Mucosa of rectum (tissue), 2 donors: ENCODE results near the gene DXO.
A peak's percentile ranks its signal among the peaks of the same experiment; 100 is the strongest.
"Not testable (repeated sequence)": the region's sequence is repeated elsewhere in the genome, so short reads cannot be mapped to it uniquely, and the experiment has no call there.

Experiments used
- H3K27ac ChIP-seq, 2 donors: one replicate each; pipeline ENCODE4 v1.7.0; 2013; ENCODE audit warnings: inconsistent platforms in 2 of 2, low read depth in 2 of 2, low read length in 2 of 2
- H3K27me3 ChIP-seq, 2 donors: one replicate each; pipeline ENCODE4 v1.7.0; 2013; ENCODE audit warnings: low read length in 2 of 2; ENCODE audit not compliant: control insufficient read depth in 2 of 2, insufficient read depth in 2 of 2
- H3K36me3 ChIP-seq, 2 donors: one replicate each; pipeline ENCODE4 v1.7.0; 2013; ENCODE audit warnings: low read length in 2 of 2; ENCODE audit not compliant: control insufficient read depth in 2 of 2, insufficient read depth in 2 of 2
- H3K4me1 ChIP-seq, 2 donors: one replicate each; pipeline ENCODE4 v1.7.0; 2013; ENCODE audit warnings: low read length in 2 of 2, mild to moderate bottlenecking in 1 of 2; ENCODE audit not compliant: control insufficient read depth in 2 of 2, insufficient read depth in 2 of 2
- H3K4me3 ChIP-seq, 2 donors: one replicate each; pipeline ENCODE4 v1.7.0; 2013; ENCODE audit warnings: low read length in 2 of 2
- H3K9ac ChIP-seq, 2 donors: one replicate each; pipeline ENCODE4 v1.7.0; 2013; ENCODE audit warnings: low read length in 2 of 2, low read depth in 1 of 2, mild to moderate bottlenecking in 1 of 2
- H3K9me3 ChIP-seq, 2 donors: one replicate each; pipeline ENCODE4 v1.7.0; 2013; ENCODE audit warnings: low read length in 2 of 2; ENCODE audit not compliant: control insufficient read depth in 2 of 2
- donor health status: healthy.
- donor health status: Normal muscosa, but diverticular disease.

Gene DXO

DNA sequence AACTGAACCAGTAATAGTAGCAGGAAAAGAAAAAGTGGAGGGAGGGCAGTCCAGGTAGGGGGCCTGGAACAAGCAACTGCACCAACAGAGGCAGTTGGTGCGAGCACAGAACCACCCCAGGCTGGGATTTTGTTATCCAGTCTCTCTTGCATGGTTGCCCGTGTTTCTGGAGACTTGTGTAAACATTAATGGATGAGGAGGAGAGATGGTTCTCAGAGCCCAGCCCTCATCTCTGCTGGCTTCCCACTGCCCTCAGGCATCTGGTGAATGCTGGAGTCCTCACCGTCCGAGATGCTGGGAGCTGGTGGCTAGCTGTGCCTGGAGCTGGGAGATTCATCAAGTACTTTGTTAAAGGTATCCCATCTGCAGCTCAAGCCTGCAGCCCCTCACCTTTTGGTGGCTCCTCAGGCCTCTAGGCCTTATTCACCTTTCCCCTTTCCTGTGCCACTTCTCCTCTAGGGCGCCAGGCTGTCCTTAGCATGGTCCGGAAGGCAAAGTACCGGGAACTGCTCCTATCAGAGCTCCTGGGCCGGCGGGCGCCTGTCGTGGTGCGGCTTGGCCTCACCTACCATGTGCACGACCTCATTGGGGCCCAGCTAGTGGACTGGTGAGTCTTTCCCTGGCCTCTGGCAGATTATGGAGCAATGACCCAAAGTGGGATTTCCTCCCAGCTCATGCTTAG is 8.4 kb upstream of the DXO start:
- not testable (repeated sequence) for H3K4me3 ChIP-seq, H3K9me3 ChIP-seq, H3K27ac ChIP-seq, H3K27me3 ChIP-seq, H3K4me1 ChIP-seq, H3K9ac ChIP-seq
- H3K36me3 ChIP-seq, result peaks cover 10 to 12% of the 10 kb centered on the region in 2 donors

DNA sequence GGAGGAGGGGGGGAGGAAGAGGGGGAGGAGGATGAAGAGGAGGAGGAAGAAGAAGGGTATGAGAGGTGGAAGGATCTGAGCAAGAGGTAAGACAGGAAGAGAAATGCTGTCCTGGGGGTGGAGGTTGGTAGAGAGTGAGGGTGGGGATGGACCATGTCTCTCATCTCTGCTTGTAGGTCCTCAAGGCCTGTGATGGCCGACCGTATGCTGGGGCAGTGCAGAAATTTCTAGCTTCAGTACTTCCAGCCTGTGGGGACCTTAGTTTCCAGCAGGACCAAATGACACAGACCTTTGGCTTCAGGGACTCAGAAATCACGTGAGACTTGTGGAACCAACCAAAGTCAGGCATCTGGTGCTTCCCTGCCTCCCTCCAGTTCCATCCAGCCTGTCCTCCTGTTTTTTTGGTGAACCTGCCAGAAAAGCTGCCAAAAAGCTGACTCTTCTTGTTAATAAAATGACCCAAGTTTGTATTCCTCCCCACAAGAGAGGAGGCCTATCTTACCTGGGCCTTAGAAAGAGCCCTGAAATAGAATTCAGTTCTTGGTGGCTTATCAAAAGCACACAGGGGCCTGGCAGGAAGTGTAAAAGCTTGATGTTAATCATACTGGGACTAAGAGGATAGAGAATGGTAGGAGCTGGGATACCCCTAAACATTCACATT is 7.4 kb upstream of the DXO start:
- no peak overlapping the region for H3K9ac ChIP-seq
- no peak overlapping the region for H3K27ac ChIP-seq
- H3K27me3 ChIP-seq, result no peaks in the 10 kb centered on the region
- H3K9me3 ChIP-seq, result no peaks in the 10 kb centered on the region
- H3K4me1 ChIP-seq, result no peaks in the 10 kb centered on the region
- H3K4me3 ChIP-seq, result no peak overlapping the region
- H3K36me3 ChIP-seq, result peaks cover 10 to 12% of the 10 kb centered on the region in 2 donors

DNA sequence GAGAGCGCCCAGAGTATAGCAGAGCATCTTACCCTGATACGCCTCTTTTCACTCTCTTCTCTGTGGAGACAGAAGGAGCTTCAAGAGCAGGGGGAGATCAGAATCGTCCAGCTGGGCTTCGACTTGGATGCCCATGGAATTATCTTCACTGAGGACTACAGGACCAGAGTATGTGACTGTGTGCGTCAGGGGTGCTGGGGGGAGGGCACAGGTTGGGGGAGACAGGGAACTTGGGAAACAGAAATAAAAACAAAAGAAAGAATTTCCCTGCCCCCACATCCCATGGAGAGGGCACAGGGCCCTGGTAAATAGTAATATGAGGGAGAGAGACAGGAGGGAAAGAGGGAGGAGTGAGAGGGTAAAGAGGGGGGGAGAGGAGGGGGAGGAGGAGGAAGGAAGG is 6.9 kb upstream of the DXO start:
- Histone ChIP-seq H3K9me3 (no peaks in the 10 kb centered on the region), H3K9ac (peak overlapping the region in 1 of 2 donors; percentile 24), H3K36me3 (peaks cover 10 to 12% of the 10 kb centered on the region in 2 donors), H3K27me3 (no peaks in the 10 kb centered on the region), H3K27ac (no peak overlapping the region), H3K4me1 (no peaks in the 10 kb centered on the region), H3K4me3 (no peak overlapping the region)

DNA sequence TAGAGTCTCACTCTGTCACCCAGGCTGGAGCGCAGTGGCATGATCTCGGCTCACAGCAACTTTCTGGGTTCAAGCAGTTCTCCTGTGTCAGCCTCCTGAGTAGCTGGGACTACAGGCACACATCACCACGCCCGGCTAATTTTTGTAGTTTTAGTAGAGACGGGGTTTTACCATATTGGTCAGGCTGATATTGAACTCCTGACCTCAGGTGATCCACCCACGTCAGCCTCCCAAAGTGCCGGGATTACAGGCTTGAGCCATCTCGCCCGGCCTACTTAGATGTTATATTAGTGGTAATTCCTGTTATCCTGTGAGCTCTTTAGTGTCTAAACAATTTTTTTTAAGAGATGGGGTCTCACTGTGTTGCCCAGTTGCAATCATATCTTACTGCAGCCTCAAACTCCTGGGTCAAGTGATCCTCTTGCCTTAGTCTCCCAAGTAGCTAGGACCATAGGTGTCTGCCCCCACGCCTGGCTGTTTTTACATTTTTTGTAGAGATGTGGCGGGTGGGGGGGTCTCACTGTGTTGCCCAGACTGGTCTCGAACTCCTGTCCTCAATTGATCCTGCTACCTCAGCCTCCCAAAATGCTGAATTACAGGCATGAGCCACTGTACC is 6.0 kb upstream of the DXO start:
- no peak overlapping the region for H3K9ac ChIP-seq
- H3K4me1 ChIP-seq, result peaks cover 0 to 5% of the 10 kb centered on the region in 2 donors
- H3K9me3 ChIP-seq, result no peaks in the 10 kb centered on the region
- H3K27ac ChIP-seq, result no peak overlapping the region
- peaks cover 10 to 12% of the 10 kb centered on the region in 2 donors for H3K36me3 ChIP-seq
- no peaks in the 10 kb centered on the region for H3K27me3 ChIP-seq
- H3K4me3 ChIP-seq, result no peak overlapping the region

DNA sequence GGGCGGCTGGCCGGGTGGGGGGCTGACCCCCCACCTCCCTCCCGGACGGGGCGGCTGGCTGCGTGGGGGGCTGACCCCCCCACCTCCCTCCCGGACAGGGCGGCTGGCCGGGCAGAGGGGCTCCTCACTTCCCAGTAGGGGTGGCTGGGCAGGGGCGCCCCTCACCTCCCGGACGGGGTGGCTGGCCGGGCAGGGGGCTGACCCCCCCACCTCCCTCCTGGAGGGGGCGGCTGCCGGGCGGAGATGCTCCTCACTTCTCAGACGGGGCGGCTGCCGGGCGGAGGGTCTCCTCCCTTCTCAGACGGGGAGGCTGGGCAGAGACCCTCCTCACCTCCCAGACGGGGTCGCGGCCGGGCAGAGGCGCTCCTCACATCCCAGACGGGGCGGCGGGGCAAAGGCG is 4.1 kb upstream of the DXO start:
- H3K27me3 ChIP-seq, H3K9ac ChIP-seq, H3K4me3 ChIP-seq, H3K9me3 ChIP-seq, H3K27ac ChIP-seq: not testable (repeated sequence)
- peaks cover 10 to 12% of the 10 kb centered on the region in 2 donors for H3K36me3 ChIP-seq
- H3K4me1 ChIP-seq, result peaks cover 8 to 16% of the 10 kb centered on the region in 2 donors

DNA sequence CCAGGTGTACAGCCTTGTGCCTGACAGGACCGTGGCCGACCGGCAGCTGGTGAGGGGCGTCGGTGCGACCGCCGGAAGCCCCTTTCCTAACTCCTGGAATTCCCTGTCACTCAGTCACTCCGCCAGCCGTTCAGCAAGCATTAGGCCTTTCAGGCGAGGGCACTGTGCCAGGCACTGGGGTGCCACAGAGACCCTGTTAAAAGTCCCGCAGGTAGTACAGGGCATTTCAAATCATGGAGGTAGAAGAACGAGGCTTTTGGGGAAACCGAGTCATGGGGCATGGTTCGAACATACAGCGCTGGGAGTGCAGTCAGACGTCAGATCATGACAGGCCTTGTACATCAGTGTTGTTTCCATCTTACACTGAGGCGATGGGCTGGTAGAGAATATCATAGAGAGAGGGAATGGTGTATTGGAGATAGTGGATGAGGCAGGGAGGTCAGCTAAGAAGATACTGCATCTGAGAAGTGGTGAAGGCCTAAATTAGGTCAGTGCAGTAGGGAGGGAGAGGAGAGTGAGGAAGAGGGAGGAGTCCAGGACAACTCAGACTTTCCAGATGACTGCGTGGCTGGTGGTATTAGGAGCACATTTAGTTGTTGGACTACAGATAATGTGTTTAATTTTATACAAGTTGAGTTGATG is 892 bp upstream of the DXO start:
- peaks cover 22 to 26% of the 10 kb centered on the region in 2 donors for H3K36me3 ChIP-seq
- H3K27me3 ChIP-seq, result no peaks in the 10 kb centered on the region

DNA sequence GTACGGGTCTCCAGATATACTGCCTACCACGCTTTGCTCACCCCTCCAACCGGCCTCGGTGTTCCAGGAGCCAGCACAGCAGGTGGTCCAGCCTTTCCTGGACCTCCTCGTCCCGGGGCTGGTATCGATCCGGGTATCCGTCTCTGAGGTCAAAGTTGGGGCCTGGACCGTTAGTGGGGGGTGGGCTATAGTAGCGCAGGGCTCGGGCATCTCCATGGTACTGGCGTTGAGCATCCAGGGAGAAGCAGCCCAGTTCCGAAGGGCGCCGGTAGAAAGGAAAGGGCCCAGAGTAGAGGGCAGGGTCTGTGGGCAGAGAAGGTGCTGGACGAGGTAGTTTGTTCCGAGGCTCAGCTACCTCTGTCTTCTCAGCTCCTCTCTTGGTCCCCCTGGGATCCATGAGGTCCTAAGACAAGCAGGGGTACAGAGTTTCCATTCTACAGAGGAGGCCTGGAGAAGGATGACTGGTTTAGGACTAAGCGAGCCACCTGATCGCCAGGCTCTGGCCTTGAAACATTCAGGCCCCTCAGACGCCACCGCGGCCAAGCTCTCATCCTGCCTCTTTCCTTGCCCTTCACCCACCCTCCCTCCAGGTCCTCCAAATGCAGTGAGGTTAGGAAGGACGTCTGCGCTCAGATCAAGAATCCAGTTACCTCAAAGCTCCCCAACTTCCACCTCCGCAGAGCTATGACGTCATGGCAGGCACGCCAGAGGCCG is 502 bp downstream of the DXO start:
- Histone ChIP-seq H3K9me3 (no peaks in the 10 kb centered on the region), H3K36me3 (peaks cover 36 to 40% of the 10 kb centered on the region in 2 donors), H3K27me3 (no peaks in the 10 kb centered on the region), H3K9ac (peak overlapping the region; percentile 94 to 96), H3K27ac (peak overlapping the region; percentile 95 to 98), H3K4me1 (peaks cover 15 to 18% of the 10 kb centered on the region in 2 donors), H3K4me3 (peak overlapping the region; percentile 89)

More for the DNA sequence above, 892 bp upstream of the DXO start:
- Histone ChIP-seq H3K9me3 (no peaks in the 10 kb centered on the region), H3K9ac (peak overlapping the region; percentile 94 to 96), H3K27ac (peak overlapping the region; percentile 95 to 98), H3K4me1 (peaks cover 15 to 18% of the 10 kb centered on the region in 2 donors), H3K4me3 (peak overlapping the region; percentile 89)

DNA sequence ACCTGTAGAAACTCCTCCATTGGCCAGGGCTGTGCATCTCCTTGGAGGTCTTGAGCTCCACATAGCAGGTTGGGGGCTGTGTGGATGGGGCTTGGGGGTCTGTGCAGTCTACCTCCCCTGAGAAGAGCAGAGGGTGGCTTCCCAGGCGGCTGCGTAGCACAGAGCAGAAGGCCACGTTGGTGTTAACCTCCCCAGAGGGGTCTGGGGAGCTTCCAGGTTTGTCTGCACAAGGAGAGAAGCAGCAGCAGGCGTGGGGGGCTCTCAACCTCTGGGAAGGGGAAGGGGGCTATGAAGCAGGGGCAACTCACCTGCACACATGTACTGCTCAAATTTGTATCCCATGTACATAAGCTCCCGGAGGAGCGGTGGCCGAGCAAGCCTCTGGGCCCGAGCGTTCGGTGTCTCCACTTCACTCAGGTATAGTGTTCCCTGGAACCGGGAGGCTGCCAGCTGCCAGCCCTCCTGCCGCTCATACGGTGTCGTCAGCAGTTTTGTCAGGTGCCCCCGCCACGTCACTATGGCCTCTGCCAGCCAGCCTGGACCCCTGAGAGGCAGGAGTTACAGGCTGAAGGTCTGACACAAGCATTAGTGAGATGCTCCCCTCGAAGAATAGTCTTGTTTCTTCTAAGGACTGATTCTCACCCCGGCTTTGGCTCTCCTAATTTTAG is 1.2 kb downstream of the DXO start:
- H3K4me3 ChIP-seq, result peak overlapping the region; percentile 89
- peaks cover 15 to 18% of the 10 kb centered on the region in 2 donors for H3K4me1 ChIP-seq
- H3K36me3 ChIP-seq, result peaks cover 39 to 46% of the 10 kb centered on the region in 2 donors
- H3K9ac ChIP-seq, result peak overlapping the region in 1 of 2 donors; percentile 94
- H3K27ac ChIP-seq, result peak overlapping the region in 1 of 2 donors; percentile 98
- no peaks in the 10 kb centered on the region for H3K9me3 ChIP-seq
- H3K27me3 ChIP-seq, result no peaks in the 10 kb centered on the region
